Measurements from ENCODE around the gene PLEKHA1.

The PLEKHA1 gene

DNA sequence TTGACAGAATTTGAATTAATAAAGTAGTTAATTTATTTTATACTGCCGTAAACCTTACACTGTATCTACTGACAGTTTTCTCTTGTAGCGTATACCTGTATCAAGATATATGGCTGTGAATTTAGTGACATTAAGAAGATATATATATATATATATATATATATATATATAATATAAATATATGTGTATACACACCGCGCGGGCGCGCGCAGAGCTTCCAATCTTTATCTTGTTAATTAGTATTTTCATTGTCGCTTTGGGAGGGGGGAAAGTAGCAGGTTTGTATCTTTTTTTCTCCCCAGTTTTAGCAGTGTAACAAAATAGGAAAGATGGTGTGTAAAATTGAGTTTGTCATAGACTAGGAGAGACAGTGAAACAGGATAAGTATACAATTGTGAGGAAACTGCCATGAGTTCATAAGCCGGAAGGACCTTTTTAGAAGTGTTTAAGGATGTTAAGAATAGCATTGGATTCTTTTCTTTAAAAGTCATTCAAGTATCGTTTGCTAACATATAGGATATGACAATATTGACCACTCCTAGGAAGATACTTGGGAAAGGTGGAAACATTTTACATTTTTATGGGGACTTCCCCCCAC is 2.0 kb downstream of the PLEKHA1 start:
- H3K4me3 ChIP-seq (ENCODE audit: severe bottlenecking) = no peak overlapping the region
- H3K36me3 ChIP-seq (ENCODE audit: low read depth) = peaks cover 5% of the 10 kb centered on the region; the same call in 1 of the 2 replicates
- ATAC-seq (ENCODE audit: low read depth) (no peak), DNase-seq (ENCODE audit: low spot score) (no peak)
- TF ChIP-seq, protein P1, sequence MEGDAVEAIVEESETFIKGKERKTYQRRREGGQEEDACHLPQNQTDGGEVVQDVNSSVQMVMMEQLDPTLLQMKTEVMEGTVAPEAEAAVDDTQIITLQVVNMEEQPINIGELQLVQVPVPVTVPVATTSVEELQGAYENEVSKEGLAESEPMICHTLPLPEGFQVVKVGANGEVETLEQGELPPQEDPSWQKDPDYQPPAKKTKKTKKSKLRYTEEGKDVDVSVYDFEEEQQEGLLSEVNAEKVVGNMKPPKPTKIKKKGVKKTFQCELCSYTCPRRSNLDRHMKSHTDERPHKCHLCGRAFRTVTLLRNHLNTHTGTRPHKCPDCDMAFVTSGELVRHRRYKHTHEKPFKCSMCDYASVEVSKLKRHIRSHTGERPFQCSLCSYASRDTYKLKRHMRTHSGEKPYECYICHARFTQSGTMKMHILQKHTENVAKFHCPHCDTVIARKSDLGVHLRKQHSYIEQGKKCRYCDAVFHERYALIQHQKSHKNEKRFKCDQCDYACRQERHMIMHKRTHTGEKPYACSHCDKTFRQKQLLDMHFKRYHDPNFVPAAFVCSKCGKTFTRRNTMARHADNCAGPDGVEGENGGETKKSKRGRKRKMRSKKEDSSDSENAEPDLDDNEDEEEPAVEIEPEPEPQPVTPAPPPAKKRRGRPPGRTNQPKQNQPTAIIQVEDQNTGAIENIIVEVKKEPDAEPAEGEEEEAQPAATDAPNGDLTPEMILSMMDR (IDR thresholded peaks at IDR 0.05; ENCODE audit: poor library complexity, severe bottlenecking) = no peak
- peaks cover 21% of the 10 kb centered on the region for H3K4me1 ChIP-seq (ENCODE audit: insufficient read depth, poor library complexity, severe bottlenecking)
- no peaks in the 10 kb centered on the region for H3K9me3 ChIP-seq (ENCODE audit: severe bottlenecking)
- no peaks in the 10 kb centered on the region for H3K27me3 ChIP-seq (ENCODE audit: insufficient read depth, poor library complexity, severe bottlenecking)
- peak overlapping the region; percentile 73 for H3K27ac ChIP-seq (ENCODE audit: poor library complexity, severe bottlenecking)

DNA sequence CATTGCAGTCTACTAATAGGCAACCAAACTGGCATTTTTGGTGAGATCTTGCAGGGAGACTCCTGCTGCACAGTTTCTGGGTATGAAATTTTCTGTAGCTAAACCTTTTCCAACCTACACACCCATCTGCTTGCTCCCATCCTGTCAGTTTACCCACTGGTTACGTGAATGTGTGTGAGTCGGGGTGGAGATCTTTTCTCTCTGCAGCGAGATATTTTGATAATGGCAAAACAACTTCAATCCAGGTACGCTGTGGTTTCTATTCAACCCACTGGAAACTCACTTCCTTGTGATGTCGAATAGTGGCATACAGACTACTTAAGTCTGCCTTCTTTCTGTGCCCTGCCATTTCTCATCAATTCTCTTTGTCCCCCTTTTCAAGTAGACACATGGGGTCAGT is 4.5 kb downstream of the PLEKHA1 start:
- ATAC-seq (ENCODE audit: low read depth) (no peak), DNase-seq (ENCODE audit: low spot score) (no peak)
- no peak overlapping the region for H3K27ac ChIP-seq (ENCODE audit: poor library complexity, severe bottlenecking)
- TF ChIP-seq, protein P1 (IDR thresholded peaks at IDR 0.05; ENCODE audit: poor library complexity, severe bottlenecking) = no peak
- H3K4me3 ChIP-seq (ENCODE audit: severe bottlenecking) = no peak overlapping the region
- H3K9me3 ChIP-seq (ENCODE audit: severe bottlenecking) = no peaks in the 10 kb centered on the region
- no peaks in the 10 kb centered on the region for H3K27me3 ChIP-seq (ENCODE audit: insufficient read depth, poor library complexity, severe bottlenecking)
- peaks cover 10% of the 10 kb centered on the region; the same call in 1 of the 2 replicates for H3K36me3 ChIP-seq (ENCODE audit: low read depth)
- peaks cover 16% of the 10 kb centered on the region for H3K4me1 ChIP-seq (ENCODE audit: insufficient read depth, poor library complexity, severe bottlenecking)

DNA sequence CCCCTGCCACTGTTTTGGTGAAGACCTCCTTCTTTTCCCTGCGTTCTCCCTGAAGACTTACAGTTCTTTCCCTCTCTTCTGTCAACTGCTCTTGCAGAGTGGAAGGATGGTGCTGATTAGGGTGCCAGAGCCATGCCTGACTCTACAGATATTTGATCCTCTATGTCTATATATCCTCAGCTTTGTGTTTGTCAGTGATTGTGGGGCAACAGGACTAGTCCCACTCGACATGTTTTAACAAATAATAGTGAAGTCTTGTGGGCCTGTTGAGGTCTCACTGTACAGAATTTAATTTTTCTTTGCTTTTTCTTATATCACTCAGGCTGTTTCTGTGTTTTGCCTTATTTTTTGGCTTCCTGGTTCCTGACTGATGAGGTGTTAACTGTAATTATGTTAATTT is 5.0 kb downstream of the PLEKHA1 start:
- DNase-seq (ENCODE audit: low spot score) (no peak), ATAC-seq (ENCODE audit: low read depth) (no peak)
- H3K4me3 ChIP-seq (ENCODE audit: severe bottlenecking) = no peak overlapping the region
- H3K9me3 ChIP-seq (ENCODE audit: severe bottlenecking) = no peaks in the 10 kb centered on the region
- H3K4me1 ChIP-seq (ENCODE audit: insufficient read depth, poor library complexity, severe bottlenecking) = peaks cover 16% of the 10 kb centered on the region
- peaks cover 11% of the 10 kb centered on the region; the same call in 1 of the 2 replicates for H3K36me3 ChIP-seq (ENCODE audit: low read depth)
- H3K27ac ChIP-seq (ENCODE audit: poor library complexity, severe bottlenecking) = no peak overlapping the region
- TF ChIP-seq, protein P1 (IDR thresholded peaks at IDR 0.05; ENCODE audit: poor library complexity, severe bottlenecking) = no peak
- no peaks in the 10 kb centered on the region for H3K27me3 ChIP-seq (ENCODE audit: insufficient read depth, poor library complexity, severe bottlenecking)

DNA sequence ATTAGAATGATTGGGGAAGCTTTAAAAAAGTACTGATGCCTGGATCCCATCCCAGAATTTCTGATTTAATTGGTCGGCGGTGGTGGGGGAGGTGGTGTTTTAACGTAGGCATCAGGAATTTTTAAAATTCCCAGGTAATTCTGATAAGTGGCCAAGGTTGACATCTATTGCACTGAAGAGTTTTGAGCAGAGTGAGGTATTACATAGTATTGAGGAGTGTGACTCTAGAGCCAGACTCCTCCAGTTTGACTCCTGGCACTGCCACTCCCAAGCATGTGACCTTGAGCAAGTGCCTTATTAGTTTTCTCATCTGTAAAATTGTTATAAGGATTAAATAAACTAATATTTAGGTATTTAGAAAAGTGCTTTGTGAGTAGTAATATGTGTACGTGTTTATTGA is 6.2 kb downstream of the PLEKHA1 start:
- H3K4me3 ChIP-seq (ENCODE audit: severe bottlenecking) = no peak overlapping the region
- TF ChIP-seq, protein P1 (IDR thresholded peaks at IDR 0.05; ENCODE audit: poor library complexity, severe bottlenecking) = no peak
- peaks cover 16% of the 10 kb centered on the region for H3K4me1 ChIP-seq (ENCODE audit: insufficient read depth, poor library complexity, severe bottlenecking)
- no peaks in the 10 kb centered on the region for H3K9me3 ChIP-seq (ENCODE audit: severe bottlenecking)
- no peak overlapping the region for H3K27ac ChIP-seq (ENCODE audit: poor library complexity, severe bottlenecking)
- ATAC-seq (ENCODE audit: low read depth) (no peak), DNase-seq (ENCODE audit: low spot score) (no peak)
- H3K27me3 ChIP-seq (ENCODE audit: insufficient read depth, poor library complexity, severe bottlenecking) = no peaks in the 10 kb centered on the region
- peaks cover 11% of the 10 kb centered on the region; the same call in 1 of the 2 replicates for H3K36me3 ChIP-seq (ENCODE audit: low read depth)

DNA sequence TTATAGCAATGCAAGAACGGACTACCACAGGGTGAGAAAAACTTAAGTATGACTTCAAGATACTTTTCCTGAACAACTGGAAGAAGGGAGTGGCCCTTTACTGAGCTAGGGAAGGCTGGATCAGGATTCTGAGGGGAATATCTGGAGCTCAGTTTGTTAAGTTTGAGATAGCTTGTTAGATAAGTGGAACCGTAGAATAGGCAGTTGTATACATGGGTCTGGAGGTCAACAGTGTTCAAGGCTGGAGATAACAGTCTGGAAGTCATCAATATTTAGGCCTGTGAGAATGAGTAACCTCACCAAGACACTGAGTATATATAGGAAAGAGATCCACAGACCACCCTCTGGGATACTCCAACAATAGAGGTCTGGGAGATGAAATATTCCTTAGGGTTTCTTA is 7.2 kb downstream of the PLEKHA1 start:
- TF ChIP-seq, protein P1 (IDR thresholded peaks at IDR 0.05; ENCODE audit: poor library complexity, severe bottlenecking) = no peak
- H3K4me1 ChIP-seq (ENCODE audit: insufficient read depth, poor library complexity, severe bottlenecking) = peaks cover 10% of the 10 kb centered on the region
- no peak for DNase-seq (ENCODE audit: low spot score)
- H3K4me3 ChIP-seq (ENCODE audit: severe bottlenecking) = no peak overlapping the region
- peaks cover 11% of the 10 kb centered on the region; the same call in 1 of the 2 replicates for H3K36me3 ChIP-seq (ENCODE audit: low read depth)
- no peaks in the 10 kb centered on the region for H3K27me3 ChIP-seq (ENCODE audit: insufficient read depth, poor library complexity, severe bottlenecking)
- H3K9me3 ChIP-seq (ENCODE audit: severe bottlenecking) = no peaks in the 10 kb centered on the region
- ATAC-seq (ENCODE audit: low read depth) = no peak
- H3K27ac ChIP-seq (ENCODE audit: poor library complexity, severe bottlenecking) = no peak overlapping the region

Data from RWPE2 (cell line).